GM19240 (cell line): ENCODE data around the gene RHO.

Experiments
- DNase-seq: peaks from one replicate; pipeline ENCODE4 v3.0.0; 2011; ENCODE audit warnings: low spot score; ENCODE audit not compliant: insufficient read length

RHO gene

DNA sequence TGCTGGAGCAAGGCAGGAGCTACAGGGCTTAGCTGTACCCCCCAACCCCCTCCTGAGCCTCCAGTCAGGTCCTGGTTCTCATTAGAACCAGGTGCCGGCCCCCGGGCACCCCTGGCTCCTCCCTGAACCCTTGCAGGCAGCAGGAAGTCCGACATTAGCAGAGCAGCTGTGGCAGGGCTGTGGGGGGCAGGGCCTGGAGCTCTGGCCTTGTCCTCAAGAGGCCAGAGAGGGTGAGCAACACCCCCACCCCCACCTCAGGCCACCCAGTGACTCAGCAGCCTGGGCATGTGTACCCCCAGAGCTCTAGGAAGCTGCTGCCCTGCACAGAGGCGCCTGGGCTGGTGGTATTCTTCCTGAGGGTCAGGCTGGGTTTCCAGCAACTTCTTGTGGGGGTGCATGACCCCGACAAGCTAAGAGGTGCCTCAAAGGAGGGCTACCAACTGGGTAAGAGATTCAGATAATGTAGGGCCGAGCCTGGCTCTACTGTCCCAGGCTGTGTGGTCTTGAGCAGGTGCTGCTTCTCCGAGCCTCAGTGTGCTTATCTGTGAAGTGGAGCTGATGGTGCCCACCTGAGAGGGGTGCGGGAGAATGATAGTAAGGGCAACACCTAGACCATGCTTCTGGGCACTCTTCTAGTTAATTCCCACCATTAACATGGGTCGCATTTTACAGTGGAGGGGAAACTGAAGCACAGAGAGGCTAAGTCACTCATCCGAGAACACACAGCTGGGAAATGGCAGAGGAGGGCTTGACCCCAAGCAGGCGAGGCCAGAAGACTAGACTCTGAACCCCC is 30.5 kb downstream of the RHO start:
- no peak for DNase-seq

DNA sequence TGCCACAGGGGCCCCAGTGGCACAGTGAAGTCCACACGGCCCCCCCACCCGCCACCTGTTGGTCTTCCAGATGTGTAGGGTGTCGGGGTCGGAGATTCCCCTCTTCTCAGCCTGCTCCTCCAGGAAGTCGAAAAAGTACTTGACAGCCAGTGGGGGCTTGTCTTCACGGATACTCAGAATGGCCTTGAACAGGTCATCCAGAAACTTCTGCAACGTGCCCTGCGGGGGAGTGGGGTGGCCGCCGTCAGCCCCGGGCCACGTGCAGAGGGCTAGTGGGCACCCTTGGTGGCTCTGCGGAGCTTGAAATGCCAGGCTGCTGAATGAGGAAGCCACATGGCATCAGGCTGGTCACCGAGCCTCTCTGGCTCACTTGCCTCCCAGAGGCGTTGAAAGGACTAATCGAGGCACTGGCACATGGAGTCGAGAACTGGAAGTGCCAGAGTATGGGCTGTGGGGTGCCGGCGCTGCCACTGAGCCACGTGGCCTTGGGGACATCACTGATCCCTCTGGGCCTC is 31.2 kb downstream of the RHO start:
- no peak for DNase-seq

DNA sequence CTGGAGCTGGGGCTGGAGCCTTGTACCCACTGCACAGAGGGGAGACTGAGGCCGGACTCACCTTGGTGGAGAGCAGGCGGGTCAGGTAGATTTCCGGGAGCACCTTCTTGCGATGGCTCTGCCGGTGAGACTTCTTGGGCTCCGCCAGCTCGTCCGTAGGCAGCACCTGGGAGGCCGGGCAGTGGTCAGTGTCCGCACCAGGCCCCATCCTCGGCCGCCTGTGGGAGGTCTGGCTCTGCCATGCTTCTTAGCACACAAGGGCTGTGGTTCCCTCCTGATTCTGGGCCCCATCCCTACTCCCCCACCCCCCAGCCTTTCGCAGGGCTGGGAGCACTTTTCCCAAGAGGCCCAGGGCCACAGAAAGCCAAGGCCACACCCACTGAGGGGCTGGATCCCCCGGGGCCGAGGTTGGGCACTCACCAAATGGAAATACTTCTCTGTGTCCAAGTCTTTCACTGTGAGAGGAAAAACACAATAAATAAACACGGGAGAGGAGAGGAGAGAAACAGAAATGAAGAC is 31.9 kb downstream of the RHO start:
- no peak for DNase-seq

DNA sequence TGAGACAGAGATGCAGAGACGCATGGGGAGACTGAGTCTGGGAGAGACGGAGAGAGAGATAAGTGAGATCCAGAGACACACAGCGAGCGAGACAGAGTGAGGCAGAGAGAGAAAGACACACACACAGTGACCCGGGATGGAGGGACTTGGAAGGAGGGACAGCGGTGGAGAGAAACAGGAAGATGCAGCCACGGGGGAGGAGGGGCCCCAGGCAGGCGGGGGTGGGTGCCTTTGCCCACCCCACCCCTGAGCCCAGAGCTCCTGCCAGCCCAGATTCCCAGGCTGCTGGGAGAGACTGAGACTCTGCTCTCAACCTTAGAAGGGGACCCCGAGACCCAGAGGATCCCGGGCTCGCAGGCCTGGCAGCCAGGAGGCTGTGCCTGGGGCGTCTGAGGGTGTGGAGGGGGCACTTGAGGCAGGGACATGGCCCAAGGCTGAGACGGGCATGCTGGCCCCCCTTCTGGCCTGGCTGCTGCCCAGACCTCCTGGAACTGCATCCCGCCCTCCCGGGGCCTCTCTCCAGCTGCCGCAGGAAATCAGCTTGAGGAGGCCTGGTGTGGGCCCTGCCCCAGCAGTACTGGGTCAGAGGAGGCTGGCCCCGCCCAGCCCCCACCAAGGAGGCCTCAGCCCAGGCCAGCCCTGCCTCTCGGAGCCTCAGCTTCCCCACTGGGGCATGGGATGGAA is 32.6 kb downstream of the RHO start:
- DNase-seq, result no peak

DNA sequence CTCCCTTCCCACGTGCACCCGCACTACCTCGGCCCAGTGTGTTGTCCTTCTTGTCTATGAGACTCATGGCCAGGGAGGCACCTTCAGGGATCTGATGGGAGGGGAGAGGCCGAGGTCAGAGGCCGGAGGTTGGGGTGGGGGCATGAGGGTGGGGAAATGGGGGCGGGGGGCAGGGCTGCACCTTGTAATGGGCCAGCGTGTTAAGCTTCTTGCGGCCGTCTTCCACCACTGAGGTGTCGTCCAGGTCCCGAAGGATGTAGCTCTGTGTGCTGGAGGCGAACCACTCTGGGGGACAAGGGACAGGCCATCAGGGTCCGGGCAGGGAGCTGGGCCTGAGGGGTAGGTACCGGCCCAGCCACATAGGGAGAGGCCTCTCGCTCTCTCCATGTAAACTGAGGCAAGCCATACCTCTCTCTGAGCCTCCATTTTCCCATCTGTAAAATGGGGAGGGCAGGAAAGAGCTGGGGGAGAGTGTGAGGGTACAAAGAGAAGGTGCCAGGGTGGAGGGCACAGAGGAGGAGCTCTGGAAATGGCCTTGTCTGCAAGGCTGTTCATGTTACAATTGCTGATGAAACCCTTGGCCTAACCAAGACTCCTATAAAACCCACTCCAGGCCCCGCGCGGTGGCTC is 33.3 kb downstream of the RHO start:
- no peak for DNase-seq

DNA sequence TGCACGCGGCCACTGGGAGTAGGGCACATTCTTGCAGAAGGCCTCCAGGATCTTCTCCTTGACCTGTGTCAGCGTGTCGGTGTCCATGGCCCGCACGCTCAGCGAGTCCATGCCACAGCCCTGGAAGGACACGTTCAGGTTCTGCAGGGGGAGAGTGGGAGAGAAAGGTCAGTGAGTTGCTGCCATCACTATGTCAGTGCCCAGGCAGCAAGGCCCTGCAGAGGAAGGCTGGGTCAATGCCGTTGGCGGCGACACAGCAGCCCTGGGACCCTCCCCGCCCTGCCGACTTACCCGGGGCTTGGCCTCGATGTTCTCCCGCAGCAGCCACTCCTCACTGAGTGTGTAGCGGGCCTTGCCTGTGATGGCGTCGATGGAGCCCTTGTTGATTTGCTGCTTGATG is 34.4 kb downstream of the RHO start:
- no peak for DNase-seq

DNA sequence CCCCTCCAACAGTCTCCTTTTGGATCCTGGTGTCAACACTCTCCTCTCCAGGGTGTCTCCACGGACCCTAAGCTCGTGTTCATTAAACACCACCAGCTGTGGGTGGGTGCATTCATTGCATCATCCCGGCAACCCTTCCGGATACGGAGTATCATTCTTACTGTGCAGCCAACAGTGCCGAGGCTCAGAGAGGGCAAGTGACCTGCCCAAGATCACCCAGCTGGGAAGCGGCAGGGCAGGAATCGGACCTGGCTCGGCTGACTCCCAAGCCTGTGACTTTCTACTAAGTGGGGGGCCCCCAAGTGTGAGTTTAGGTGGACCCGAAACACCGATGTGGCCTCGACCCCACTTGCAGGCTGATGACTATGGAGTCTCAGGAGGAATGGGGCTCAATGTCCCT is 34.9 kb downstream of the RHO start:
- DNase-seq, result no peak

DNA sequence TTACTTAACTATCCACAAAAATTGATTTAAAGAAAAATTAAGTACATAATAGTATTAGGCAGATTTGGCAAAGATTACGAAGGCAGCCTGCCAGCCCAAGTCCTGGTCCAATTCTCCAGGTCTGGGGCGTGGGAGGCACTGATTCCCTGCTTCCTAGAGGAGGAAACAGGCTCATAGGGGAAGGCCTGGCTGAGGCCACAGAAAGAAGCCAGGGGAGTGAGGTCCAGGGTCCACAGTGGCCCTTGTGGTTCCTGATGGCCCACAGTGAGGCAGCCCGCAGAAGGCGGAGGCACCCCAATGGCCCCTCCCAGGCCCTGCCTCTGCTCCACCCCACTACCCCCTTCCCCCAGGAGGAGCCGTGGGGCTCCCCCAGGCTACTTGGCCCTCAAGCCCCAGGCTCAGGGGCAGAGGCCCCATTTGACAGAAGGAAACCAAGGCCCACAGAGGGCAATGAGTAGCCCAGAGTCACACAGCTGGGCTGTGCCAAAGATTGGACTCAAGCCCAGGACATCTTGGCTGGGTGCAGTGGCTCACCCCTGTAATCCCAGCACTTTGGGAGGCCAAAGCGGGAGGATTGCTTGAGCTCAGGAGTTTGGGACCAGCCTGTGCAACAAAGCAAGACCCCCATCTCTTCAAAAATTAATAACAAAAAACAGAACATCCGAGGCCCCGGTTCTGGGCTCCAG is 35.6 kb downstream of the RHO start:
- DNase-seq, result no peak

DNA sequence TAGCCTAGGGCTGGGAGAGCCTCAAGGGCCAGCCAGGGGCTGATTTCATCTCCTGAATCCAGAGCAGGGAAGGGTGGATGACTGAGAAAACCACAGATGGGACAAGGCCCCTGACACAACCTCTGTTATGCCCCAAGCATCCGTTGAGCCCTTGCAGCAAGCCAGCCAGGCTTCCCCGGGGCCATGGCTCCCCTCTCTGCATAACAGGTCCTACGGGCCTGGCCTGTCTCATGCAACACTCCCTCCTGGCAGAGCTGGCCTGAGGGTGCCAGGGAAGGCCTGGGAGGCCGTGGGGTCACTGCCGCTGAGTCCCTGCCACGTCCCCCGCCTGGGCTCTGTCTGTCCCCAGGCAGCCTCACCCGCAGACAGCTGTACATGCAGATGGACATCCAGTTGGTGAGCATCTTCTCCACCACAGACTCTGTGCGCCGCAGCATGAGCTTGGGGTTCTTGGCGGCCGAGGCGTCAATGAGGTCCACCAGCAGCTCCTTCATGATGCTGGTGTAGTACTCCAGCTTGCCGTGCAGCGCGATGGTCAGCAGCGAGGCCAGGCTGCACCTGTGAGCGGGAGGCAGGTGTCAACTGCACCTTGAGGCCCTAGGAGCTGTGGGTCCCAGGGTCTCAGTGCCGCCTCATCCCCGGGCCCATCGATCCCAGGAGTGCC is 36.7 kb downstream of the RHO start:
- DNase-seq, result no peak

DNA sequence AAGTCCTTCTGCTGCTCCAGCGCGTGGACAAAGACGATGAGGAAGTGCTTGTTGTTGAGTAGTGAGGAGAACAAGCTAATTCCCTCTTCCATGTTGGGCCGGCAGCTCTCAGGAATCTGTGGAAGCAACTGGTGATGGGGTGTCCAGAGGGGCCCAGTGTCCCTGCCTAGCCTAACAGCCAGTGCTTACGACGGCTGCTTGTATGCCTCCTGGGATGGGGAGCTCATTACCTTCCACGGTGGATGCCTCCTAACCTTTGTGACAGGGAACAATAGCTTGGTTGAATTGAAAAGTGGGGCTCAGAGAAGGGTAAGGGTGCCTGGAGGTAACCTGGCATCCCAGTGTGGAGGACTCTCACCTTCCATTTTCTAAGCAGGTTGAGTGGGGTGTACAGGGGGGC is 37.5 kb downstream of the RHO start:
- DNase-seq, result no peak

DNA sequence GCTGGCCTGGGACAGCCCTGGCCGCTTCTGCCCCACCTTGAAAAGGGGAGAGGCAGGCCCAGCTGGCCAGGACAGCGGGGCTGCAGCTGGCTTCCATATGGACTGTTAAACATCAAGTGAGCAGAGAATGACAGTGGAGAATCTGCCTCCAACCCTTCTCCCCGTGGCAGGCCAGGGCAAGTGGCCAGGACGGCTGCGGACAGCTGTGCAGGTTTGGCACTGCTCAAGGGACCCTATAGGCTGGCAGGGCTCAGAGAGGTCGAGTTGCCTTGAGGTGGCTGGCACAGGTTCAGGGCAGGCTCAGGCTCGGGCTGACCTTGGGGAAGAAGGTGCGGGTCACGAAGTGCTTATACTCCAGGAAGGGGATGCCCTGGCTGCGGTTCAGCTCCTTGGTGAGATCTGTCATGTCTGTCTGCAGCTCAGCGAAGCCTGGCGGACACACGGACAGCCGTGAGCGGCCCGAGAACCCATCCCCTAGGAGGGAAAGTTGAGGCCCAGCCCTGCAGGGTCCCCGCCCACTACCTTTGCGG is 38.8 kb downstream of the RHO start:
- no peak for DNase-seq

DNA sequence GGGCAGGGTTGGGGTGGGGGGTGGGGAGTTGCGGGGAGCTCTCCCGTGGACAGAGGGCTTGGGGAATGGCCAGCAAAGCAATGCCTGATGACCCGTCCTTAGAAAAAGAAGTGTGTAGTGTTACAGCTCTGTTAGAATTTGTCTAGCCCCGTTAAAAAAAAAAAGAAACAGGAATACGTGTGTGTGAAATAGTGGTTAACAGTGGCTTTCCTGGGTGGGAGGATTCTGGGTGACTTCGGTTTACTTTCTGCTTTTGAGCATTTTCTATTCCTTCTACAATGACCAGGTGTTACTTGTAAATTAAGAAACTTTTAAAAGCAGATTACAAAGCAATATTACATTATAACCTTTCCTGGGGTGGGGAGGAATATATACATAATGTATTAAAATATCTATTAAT is 39.5 kb downstream of the RHO start:
- DNase-seq, result no peak

DNA sequence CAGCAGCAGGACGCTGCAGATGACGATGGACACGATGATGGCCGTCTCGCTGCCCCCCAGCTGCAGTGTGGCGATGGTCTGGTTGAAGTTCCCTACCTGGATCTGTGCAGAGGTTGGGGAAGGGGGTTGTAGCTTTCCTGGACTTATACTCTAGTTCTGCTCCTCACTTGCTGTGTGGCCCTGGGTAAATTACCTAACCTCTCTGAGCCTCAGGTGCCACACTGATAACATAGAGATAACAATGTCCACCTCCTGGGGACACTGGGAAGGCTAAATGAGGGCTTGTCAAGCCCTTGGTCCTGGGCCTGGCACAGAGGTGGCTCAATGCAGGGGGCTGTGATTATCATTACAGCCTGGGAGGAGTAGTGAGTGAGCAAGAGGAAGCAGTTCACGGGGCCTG is 41.4 kb downstream of the RHO start:
- no peak for DNase-seq

DNA sequence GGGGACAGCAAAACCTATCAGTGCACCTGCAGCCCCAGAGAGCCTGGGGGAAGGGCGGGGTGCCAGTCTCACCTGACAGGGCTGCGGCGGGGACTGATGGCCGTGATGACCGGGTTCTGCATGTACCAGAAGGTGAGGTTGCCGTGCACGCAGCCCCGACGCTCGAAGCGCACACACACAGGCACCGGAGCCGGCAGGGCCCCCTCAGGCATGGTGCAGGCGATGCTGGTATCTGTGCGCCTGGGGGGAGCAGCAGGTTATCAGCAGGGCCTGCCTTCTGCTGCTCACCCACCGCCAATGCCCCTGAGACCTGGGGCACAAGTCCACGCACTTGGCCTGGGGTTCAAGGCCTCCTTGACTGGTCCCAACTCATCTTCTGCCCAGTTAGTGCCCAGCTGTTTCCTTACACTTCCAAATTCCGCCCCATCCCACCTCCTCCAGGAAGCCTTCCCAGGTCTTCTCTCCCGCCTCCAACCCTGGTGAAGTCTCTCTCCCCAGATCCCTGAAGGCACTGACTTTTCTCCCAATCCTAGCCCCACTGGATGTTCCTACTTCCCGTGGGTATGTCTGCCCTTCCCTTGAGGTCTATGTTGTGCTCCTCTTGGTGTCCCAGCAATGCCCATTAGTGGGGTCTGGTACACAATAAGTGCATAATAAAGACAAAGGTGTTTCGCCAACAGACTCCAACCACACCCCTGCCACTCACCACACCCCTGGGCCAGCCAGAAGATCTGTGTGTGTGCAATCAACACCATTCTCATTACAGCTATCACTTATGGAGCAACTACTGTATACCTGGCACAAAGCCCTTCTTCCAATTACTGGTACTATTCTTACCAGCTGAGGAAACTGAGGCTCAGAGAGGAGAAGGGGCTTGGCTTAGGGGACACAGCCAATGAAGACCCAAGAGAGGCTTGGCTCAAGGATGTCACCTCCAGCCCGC is 43.4 kb downstream of the RHO start:
- DNase-seq, result no peak

DNA sequence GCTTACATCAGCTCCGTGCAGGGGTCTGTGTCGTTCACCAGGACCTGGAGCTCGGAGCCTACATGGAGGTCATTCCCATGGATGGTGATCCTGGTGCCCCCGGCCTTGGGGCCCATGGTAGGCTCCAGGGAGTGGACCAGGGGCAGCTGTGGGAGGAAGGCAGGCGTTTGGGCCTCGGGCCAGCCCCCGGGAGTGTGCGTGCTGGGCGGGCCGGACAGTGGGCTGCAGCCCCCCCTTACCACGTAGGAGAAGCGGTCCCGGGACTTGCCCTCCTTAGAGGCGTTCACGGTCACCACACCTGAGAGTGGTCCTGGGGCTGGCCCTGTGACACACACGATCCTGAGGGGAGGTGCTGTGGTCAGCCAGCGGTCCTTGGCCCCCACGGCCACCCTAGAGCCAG is 44.2 kb downstream of the RHO start:
- DNase-seq, result no peak

DNA sequence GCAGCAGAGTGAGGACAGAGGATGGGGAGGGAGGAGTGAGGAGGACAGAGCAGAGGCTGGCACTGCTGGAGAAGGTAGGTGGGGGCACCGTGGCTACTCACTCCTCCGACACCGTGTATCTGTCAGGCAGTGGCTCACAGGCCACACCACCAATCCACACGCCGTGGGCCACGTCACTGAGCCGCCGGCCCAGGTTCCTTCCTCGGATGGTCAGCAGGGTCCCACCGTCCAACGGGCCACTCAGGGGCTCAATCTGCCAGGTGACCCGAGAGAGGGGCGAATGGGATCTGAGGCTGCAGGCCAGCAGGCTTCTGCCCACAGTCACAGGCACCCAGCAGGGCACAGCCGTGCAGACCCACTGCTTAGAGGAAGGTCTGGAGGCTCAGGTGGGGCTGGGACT is 45.1 kb downstream of the RHO start:
- DNase-seq, result no peak

DNA sequence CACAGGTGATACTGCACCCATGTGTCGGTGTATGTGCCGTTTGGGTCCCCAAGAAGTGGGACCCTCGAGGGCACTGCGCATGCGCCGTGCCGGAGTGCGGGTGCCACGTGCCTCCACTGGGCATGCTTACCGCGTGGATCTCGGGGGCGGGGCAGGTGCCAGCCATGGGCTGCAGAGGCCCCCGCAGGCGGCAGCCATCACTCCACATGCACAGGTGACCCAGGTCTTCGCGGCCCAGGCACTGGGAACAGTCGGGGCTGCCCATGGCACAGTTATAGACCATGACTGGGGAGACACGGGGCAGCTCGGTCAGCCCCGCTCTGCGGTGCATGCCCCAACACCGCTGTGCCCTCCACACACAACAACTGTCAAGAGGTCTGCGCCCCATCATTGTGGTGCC is 45.8 kb downstream of the RHO start:
- no peak for DNase-seq

DNA sequence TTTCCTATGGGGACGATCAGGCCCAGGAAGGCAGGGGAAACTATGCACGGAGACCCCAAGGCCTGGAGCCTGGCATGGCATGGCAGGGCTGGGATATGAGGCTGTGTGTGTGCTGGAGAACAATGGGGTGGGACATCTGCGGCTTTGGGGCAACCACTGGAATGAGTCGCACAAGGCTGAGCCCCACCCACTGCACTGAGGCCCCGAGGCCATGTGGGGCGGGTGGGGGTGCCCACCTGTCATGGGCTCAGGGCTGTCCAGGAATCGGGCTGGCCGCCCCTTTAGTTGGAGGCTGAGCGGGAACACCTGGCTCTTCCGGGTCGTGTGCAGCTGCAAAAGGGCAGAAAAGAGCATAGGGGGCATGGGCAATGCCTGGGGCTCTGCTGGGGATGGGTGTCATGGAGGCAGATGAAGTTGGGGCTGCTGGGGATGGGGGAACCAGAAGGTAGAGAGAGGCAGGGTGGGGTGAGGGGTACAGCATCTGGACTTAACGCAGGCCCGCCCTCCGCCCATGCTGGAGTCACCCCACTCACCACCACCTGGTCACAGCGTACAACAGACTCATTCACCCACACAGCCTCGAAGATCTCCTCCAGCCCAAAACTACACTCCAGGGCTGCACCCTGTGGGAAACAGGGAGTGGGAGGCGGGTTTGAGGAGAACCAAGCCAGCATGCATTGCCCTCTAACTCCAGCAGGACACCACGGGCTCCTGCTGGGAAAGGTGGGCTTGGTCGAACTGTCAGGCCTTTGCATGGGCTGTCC is 47.0 kb downstream of the RHO start:
- DNase-seq, result no peak

DNA sequence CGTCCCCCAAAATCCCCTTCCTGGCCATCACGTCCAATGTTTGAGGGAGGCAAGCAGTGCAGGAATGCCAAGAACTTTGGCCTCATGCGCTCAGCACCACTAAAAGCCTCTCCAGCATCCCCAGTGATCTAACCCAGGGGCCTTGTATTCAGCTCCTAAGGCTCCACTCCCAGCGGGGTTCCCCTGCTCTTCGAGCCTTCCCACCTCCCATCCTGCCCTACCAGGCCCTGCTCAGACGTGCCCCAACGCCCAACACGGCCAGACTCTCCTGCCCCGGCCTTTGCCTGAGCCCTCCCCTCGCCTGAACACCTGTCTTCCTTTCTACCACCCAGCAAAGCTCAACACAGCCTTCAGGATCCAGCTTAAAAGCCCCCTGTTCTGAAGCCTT is 47.6 kb downstream of the RHO start:
- no peak for DNase-seq
